Measurements from ENCODE around the gene ITIH1. TPM values are rescaled to one million over a fixed set of nuclear protein-coding genes. Genes with fewer than 3 reads are reported as not detected.

Gene ITIH1
- total and polyA plus RNA-seq, 7 donors, result 0.85 TPM; not detected in 6

GRCh38 chr3:52743721-52744120, 33.7 kb upstream of the ITIH1 start:
- Histone ChIP-seq H3K36me3 (peaks cover 34 to 100% (median 70%) of the 10 kb centered on the region in 4 donors), H3K4me3 (no peak overlapping the region), H3K9me3 (no peaks in the 10 kb centered on the region), H3K4me1 (no peaks in the 10 kb centered on the region), H3K27ac (no peak overlapping the region), H3K27me3 (no peaks in the 10 kb centered on the region)
- 93 to 94% methylated on average over 2 of the region's 2 CpGs for WGBS, 2 donors
- intact Hi-C loops (cut with DNase I), result no loop called here
- TF ChIP-seq CTCF (IDR thresholded peaks at IDR 0.05) (no peak), POLR2A (IDR thresholded peaks at IDR 0.05) (no peak), POLR2AphosphoS5 (IDR thresholded peaks at IDR 0.05) (no peak), EP300 (IDR thresholded peaks at IDR 0.05) (no peak)
- DNase-seq, result no peak

- no peak for TF ChIP-seq POLR2AphosphoS5 (IDR thresholded peaks at IDR 0.05)
- no peak for TF ChIP-seq POLR2A (IDR thresholded peaks at IDR 0.05)
- no peak for TF ChIP-seq EP300 (IDR thresholded peaks at IDR 0.05)
- TF ChIP-seq CTCF (IDR thresholded peaks at IDR 0.05), result no peak
- intact Hi-C loops (cut with DNase I), result no loop called here
- no peaks in the 10 kb centered on the region for H3K9me3 ChIP-seq
- 88 to 92% methylated on average over 3 of the region's 3 CpGs for WGBS, 2 donors
- H3K27me3 ChIP-seq, result no peaks in the 10 kb centered on the region
- H3K27ac ChIP-seq, result no peak overlapping the region
- DNase-seq, result no peak
- H3K4me3 ChIP-seq, result no peak overlapping the region
- no peaks in the 10 kb centered on the region for H3K4me1 ChIP-seq
- H3K36me3 ChIP-seq, result peaks cover 36 to 95% (median 42%) of the 10 kb centered on the region in 4 donors
These were observed 25.2 kb upstream of the ITIH1 start for GRCh38 chr3:52752045-52752660.

GRCh38 chr3:52754373-52754772, 23.0 kb upstream of the ITIH1 start:
- H3K4me1 ChIP-seq, result no peaks in the 10 kb centered on the region
- DNase-seq, result no peak
- no peak overlapping the region for H3K4me3 ChIP-seq
- no peak for TF ChIP-seq CTCF (IDR thresholded peaks at IDR 0.05)
- TF ChIP-seq EP300 (IDR thresholded peaks at IDR 0.05), result no peak
- TF ChIP-seq POLR2AphosphoS5 (IDR thresholded peaks at IDR 0.05), result no peak
- TF ChIP-seq POLR2A (IDR thresholded peaks at IDR 0.05), result no peak
- no peak overlapping the region for H3K27ac ChIP-seq
- intact Hi-C loops (cut with DNase I), result no loop called here
- H3K9me3 ChIP-seq, result no peaks in the 10 kb centered on the region
- 95 to 97% methylated on average over 4 of the region's 4 CpGs for WGBS, 2 donors
- H3K36me3 ChIP-seq, result peaks cover 24 to 93% (median 38%) of the 10 kb centered on the region in 4 donors
- H3K27me3 ChIP-seq, result no peaks in the 10 kb centered on the region

GRCh38 chr3:52756141-52756540, 21.3 kb upstream of the ITIH1 start:
- Histone ChIP-seq H3K9me3 (no peaks in the 10 kb centered on the region), H3K36me3 (peaks cover 13 to 93% (median 25%) of the 10 kb centered on the region in 4 donors), H3K4me3 (no peak overlapping the region), H3K27me3 (no peaks in the 10 kb centered on the region), H3K27ac (no peak overlapping the region), H3K4me1 (no peaks in the 10 kb centered on the region)
- DNase-seq, result no peak
- intact Hi-C loops (cut with DNase I), result no loop called here
- TF ChIP-seq POLR2A (IDR thresholded peaks at IDR 0.05) (no peak), POLR2AphosphoS5 (IDR thresholded peaks at IDR 0.05) (no peak), CTCF (IDR thresholded peaks at IDR 0.05) (no peak), EP300 (IDR thresholded peaks at IDR 0.05) (no peak)
- 96% methylated on average over 1 of the region's 1 CpG for WGBS, 2 donors

GRCh38 chr3:52763466-52763865, 13.9 kb upstream of the ITIH1 start:
- 94 to 95% methylated on average over 2 of the region's 2 CpGs for WGBS, 2 donors
- no peak for DNase-seq
- H3K27ac ChIP-seq, result no peak overlapping the region
- TF ChIP-seq CTCF (IDR thresholded peaks at IDR 0.05) (no peak), POLR2A (IDR thresholded peaks at IDR 0.05) (no peak), POLR2AphosphoS5 (IDR thresholded peaks at IDR 0.05) (no peak)
- no peak overlapping the region for H3K4me3 ChIP-seq
- H3K27me3 ChIP-seq, result no peaks in the 10 kb centered on the region
- no peaks in the 10 kb centered on the region for H3K4me1 ChIP-seq
- intact Hi-C loops (cut with DNase I), result no loop called here
- peaks cover 0 to 96% (median 42%) of the 10 kb centered on the region in 4 donors for H3K36me3 ChIP-seq
- no peaks in the 10 kb centered on the region for H3K9me3 ChIP-seq

Data from sigmoid colon (tissue), 7 donors.